Cardiac fibroblast (primary cell): ENCODE measurements around the gene PDXDC1.
"Not testable (repeated sequence)": the region's sequence is repeated elsewhere in the genome, so short reads cannot be mapped to it uniquely, and the experiment has no call there.

Experiments
- DNase-seq, 2 donors: peaks; one replicate each; pipeline versions ENCODE4 v3.0.0 to v3.0.0-alpha.2; 2010; ENCODE audit warnings: low read depth in 2 of 2
- H3K4me3 ChIP-seq, 2 donors: replicated peaks in 1 of 2; 1 replicate in 1 of 2; 2 replicates in 1 of 2; pipeline ENCODE4 v1.5.1; 2011; ENCODE audit warnings: low read depth in 2 of 2, low read length in 2 of 2, mild to moderate bottlenecking in 2 of 2, moderate library complexity in 1 of 2

PDXDC1 gene

GRCh38 chr16:15145418-15146263 is 170.8 kb downstream of the PDXDC1 start:
- not testable (repeated sequence) for H3K4me3 ChIP-seq, DNase-seq

- not testable (repeated sequence) for DNase-seq, H3K4me3 ChIP-seq
These were observed 171.4 kb downstream of the PDXDC1 start for GRCh38 chr16:15146264-15146662.

- H3K4me3 ChIP-seq, DNase-seq: not testable (repeated sequence)
These were observed 174.0 kb downstream of the PDXDC1 start for GRCh38 chr16:15148831-15149230.

GRCh38 chr16:15149260-15149659 is 174.4 kb downstream of the PDXDC1 start:
- not testable (repeated sequence) for H3K4me3 ChIP-seq, DNase-seq

GRCh38 chr16:15154005-15154404 is 179.2 kb downstream of the PDXDC1 start:
- H3K4me3 ChIP-seq: peak overlapping the region; percentile 51
- peak in 1 of 2 donors; percentile 46 for DNase-seq

- peak overlapping the region in 1 of 2 donors; percentile 43 for H3K4me3 ChIP-seq
- peak; percentile 91 to 97 for DNase-seq
These were observed 180.1 kb downstream of the PDXDC1 start for GRCh38 chr16:15154650-15155562.

- H3K4me3 ChIP-seq, DNase-seq: not testable (repeated sequence)
These were observed 182.8 kb downstream of the PDXDC1 start for GRCh38 chr16:15157644-15158043.

- not testable (repeated sequence) for DNase-seq, H3K4me3 ChIP-seq
These were observed 184.8 kb downstream of the PDXDC1 start for GRCh38 chr16:15159671-15160070.

GRCh38 chr16:15160571-15160970 is 185.7 kb downstream of the PDXDC1 start:
- H3K4me3 ChIP-seq, DNase-seq: not testable (repeated sequence)

GRCh38 chr16:15163055-15163454 is 188.2 kb downstream of the PDXDC1 start:
- not testable (repeated sequence) for H3K4me3 ChIP-seq, DNase-seq

- DNase-seq, H3K4me3 ChIP-seq: not testable (repeated sequence)
These were observed 191.4 kb downstream of the PDXDC1 start for GRCh38 chr16:15166177-15166576.

- DNase-seq, H3K4me3 ChIP-seq: not testable (repeated sequence)
These were observed 193.5 kb downstream of the PDXDC1 start for GRCh38 chr16:15168303-15168702.

- peak in 1 of 2 donors; percentile 13 for DNase-seq
- not testable (repeated sequence) for H3K4me3 ChIP-seq
These were observed 194.3 kb downstream of the PDXDC1 start for GRCh38 chr16:15168953-15169652.

- H3K4me3 ChIP-seq: not testable (repeated sequence)
These were observed 205.1 kb downstream of the PDXDC1 start for GRCh38 chr16:15179909-15180308.

GRCh38 chr16:15180946-15181345 is 206.1 kb downstream of the PDXDC1 start:
- not testable (repeated sequence) for DNase-seq

More at GRCh38 chr16:15179909-15180308, 205.1 kb downstream of the PDXDC1 start:
- not testable (repeated sequence) for DNase-seq

GRCh38 chr16:15184000-15184399 is 209.2 kb downstream of the PDXDC1 start:
- not testable (repeated sequence) for H3K4me3 ChIP-seq, DNase-seq

More at GRCh38 chr16:15180946-15181345, 206.1 kb downstream of the PDXDC1 start:
- H3K4me3 ChIP-seq: not testable (repeated sequence)
